OCI-LY7 (cell line): Measurements from ENCODE around the gene GVQW3.

ENCODE experiments used
- CTCF ChIP-seq: fragments of 200-600 bp; sonication (generic); conservative IDR thresholded peaks from 2 replicates; pipeline ENCODE4 v1.5.1; 2014; ENCODE audit warnings: mild to moderate bottlenecking, antibody characterized with exemption, low read length, moderate library complexity, mixed read lengths
- EZH2phosphoT487 ChIP-seq: fragments of 200-600 bp; sonication (generic); IDR thresholded peaks from 2 replicates; pipeline ENCODE4 v1.6.1; 2018; ENCODE audit warnings: low read depth, borderline replicate concordance, mild to moderate bottlenecking, mixed run types, antibody characterized with exemption, low read length, moderate library complexity, mixed read lengths

DNA sequence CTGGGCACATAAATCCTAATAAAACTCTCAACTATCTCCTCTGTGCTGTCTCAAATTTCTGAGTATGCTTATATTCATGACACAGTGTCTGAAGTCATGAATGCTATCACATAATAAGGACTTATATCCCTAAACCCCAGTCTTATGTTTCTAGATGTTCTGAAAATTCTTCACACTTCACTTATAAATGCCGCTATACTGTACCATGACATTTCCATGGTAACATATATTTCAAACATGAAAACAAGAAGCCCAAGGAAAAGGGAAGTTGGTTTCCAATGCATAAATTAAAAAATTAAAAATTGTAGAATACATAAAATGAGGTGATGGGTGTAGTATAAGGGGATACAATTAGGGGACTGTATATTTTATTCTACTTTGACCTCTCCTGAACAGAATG, 11.7 kb downstream of the GVQW3 start:
- TF ChIP-seq CTCF (no peak), EZH2phosphoT487 (no peak)
